ENCODE data around the gene LRP4. TPM values are rescaled to one million over a fixed set of nuclear protein-coding genes. Genes with fewer than 3 reads are reported as not detected.

Gene LRP4
- total RNA-seq, 2 experiments from 2014 or later, result 0.02 to 0.15 TPM

DNA sequence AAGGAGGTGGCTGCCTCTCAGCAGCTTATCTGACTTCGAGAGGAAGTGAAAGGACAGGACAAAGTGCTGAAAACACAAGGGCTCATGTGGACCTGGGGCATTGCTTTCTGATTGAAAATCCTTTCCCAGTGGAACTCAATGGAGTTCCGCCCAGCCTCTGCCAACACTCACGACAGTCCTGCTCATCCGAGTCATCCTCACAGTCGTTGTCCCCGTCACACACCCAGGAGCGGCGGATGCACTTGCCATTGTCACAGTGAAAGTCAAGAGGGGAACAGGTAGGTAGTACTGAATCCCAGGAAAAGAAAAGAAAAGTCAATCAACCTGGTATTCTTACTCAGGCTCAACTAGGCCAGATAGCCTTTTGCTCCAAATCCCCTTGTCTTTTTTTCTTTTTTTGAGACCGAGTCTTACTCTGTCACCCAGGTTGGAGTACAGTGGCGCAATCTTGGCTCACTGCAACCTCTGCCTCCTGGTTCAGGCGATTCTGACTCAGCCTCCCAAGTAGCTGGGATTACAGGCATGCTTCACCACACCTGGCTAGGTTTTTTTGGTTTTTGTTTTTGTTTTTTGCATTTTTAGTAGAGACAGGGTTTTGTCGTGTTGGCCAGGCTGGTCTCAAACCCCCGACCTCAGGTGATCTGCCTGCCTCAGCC is 18.1 kb downstream of the LRP4 start:
- H3K4me1 Mint-ChIP-seq, result peaks cover 2% of the 10 kb centered on the region
- DNase-seq, result no peak
- no peak overlapping the region for H3K4me3 Mint-ChIP-seq
- H3K9me3 Mint-ChIP-seq, result no peaks in the 10 kb centered on the region
- H3K27me3 Mint-ChIP-seq, result no peaks in the 10 kb centered on the region
- no peaks in the 10 kb centered on the region for H3K36me3 Mint-ChIP-seq (ENCODE audit: low read depth)
- H3K27ac Mint-ChIP-seq, result no peak overlapping the region
- ChIA-PET CTCF (interaction anchor here (0.6 to 1.5 kb wide), 3 partner anchors 20 to 995 kb away, joined by 3 to 4 read pairs (median 3); no protein-coding TSS in a partner anchor), POLR2A (no interaction called here)

DNA sequence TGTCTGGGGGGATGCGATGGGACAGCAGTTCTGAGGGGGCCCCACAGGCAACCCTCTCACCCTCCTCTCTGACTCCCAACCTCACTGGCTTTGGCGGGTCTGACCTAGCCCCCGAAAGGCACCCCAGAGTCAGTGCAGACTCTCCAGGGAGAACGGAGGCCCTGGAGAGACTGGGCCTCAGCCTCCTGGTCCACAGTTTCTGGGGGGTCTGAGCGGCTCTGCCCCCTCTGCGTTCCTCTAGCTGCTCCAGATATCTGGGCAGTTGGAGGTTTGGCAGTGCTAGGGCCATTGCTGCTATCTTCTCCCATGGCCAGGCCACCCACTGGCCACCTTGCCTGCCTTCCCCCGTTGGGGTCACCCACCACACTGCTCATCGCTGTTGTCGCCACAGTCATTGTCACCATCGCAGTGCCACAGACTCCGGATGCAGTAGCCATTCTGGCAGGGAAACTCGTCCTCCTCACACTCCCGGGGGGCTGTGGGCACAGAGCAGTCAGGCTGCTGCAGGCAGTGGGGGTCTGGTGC is 18.8 kb downstream of the LRP4 start:
- POLR2A ChIA-PET, result no interaction called here
- no peak overlapping the region for H3K4me3 Mint-ChIP-seq
- H3K9me3 Mint-ChIP-seq, result no peaks in the 10 kb centered on the region

DNA sequence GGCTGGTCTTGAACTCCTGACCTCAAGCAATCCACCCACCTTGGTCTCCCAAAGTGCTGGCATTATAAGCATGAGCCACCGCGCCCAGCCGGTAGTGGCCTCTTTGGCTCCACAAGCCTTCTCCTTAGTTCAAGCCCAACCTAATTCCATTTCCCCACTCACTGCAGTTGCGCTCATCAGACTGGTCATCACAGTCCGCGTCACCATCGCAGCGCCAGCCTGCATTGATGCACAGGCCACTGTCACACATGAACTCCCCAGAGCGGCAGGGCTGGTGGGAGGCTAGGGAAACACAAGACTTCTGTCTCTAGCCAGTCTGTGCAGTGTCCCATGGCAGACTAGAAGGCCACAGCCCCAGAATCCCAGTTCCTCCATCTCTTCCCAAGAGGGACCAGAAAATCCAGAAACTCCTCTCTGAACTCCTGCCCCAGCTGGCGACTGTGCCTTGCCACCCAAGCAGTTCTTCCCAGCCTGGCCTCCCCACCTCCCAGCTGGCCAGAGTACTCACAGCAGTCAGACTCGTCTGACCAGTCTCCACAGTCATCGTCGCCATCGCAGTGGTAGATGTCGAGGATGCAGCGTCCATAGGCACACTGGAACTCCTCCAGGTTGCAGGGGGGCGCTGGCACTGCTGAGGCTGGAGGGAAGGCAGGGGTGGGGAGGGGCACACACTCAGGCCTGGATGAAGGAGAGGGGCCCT is 19.8 kb downstream of the LRP4 start:
- DNase-seq, result no peak
- POLR2A ChIA-PET, result no interaction called here

More for the DNA sequence above, 18.8 kb downstream of the LRP4 start:
- H3K36me3 Mint-ChIP-seq (ENCODE audit: low read depth), result no peaks in the 10 kb centered on the region
- CTCF ChIA-PET, result interaction anchor here (0.6 kb wide), 1 partner anchor 985 kb away, joined by 3 read pairs; no protein-coding TSS in a partner anchor
- no peak overlapping the region for H3K27ac Mint-ChIP-seq
- no peaks in the 10 kb centered on the region for H3K27me3 Mint-ChIP-seq
- no peak for DNase-seq
- peaks cover 2% of the 10 kb centered on the region for H3K4me1 Mint-ChIP-seq

DNA sequence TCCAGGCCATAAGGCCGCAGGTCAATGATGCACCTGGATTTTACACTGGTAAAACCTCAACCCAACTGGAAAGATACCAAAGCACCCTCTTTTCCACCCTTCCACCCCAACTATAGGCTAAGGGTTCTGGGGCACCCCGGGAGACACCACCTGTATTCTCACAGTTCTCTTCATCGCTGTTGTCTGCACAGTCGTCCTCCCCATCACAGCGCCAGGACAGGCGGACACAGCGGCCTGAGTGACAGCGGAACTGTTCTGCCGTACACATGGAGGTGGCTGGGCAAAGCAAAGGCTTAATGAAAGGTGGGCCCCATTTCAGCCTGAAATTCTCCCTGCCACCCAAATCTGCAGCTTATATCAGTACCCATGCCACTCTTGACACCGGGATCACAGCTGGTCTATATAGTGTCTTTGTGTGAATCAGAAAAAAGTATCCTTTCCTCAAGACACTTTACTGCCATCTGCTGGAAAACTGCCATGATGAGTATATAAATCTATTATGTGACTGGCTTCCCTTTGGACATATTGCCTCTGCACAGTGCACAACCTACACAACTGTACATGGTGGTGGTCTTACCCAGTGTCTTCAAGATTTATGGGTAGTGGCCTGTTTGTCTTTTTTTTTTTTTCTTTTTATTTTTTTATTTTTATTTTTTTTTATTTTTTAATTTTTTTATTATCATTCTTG is 21.5 kb downstream of the LRP4 start:
- Mint-ChIP-seq H3K4me1 (no peaks in the 10 kb centered on the region), H3K36me3 (ENCODE audit: low read depth) (no peaks in the 10 kb centered on the region), H3K27ac (no peak overlapping the region), H3K9me3 (no peaks in the 10 kb centered on the region), H3K27me3 (peaks cover 1% of the 10 kb centered on the region), H3K4me3 (no peak overlapping the region)
- peak; percentile 45 for DNase-seq
- CTCF ChIA-PET, result interaction anchor here (0.6 to 1.4 kb wide), 4 partner anchors 13 to 264 kb away, joined by 3 to 6 read pairs (median 3); no protein-coding TSS in a partner anchor
- POLR2A ChIA-PET, result no interaction called here

More for the DNA sequence above, 19.8 kb downstream of the LRP4 start:
- CTCF ChIA-PET, result no interaction called here
- H3K4me3 Mint-ChIP-seq, result no peak overlapping the region
- no peaks in the 10 kb centered on the region for H3K4me1 Mint-ChIP-seq
- H3K9me3 Mint-ChIP-seq, result no peaks in the 10 kb centered on the region
- no peaks in the 10 kb centered on the region for H3K27me3 Mint-ChIP-seq
- no peak overlapping the region for H3K27ac Mint-ChIP-seq
- H3K36me3 Mint-ChIP-seq (ENCODE audit: low read depth), result no peaks in the 10 kb centered on the region

DNA sequence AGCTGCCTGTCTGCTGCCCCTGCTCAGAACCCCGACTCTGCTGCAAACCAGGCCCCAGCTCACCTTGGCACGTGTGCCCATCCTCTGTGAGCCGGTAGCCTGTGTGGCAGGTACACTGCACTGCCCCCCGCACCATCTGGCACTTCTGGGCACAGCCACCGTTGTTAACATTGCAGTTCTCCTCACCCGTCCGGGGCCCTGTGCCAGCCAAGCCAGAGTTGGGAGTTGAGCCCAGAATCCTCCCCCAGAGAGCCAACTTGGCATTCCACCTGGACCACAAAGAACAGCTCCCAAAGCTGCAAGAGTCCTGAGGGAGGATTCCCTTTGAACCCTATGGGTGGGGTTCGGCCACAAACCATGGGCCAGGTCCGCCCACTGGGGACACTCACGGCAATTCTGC is 22.5 kb downstream of the LRP4 start:
- no peak overlapping the region for H3K27ac Mint-ChIP-seq
- CTCF ChIA-PET, result interaction anchor here (1.2 to 1.8 kb wide), 2 partner anchors 12 to 257 kb away, joined by 3 to 8 read pairs; no protein-coding TSS in a partner anchor
- no peak overlapping the region for H3K4me3 Mint-ChIP-seq
- H3K27me3 Mint-ChIP-seq, result peaks cover 2% of the 10 kb centered on the region
- POLR2A ChIA-PET, result no interaction called here
- H3K4me1 Mint-ChIP-seq, result no peaks in the 10 kb centered on the region
- no peaks in the 10 kb centered on the region for H3K9me3 Mint-ChIP-seq
- DNase-seq, result no peak
- H3K36me3 Mint-ChIP-seq (ENCODE audit: low read depth), result no peaks in the 10 kb centered on the region

DNA sequence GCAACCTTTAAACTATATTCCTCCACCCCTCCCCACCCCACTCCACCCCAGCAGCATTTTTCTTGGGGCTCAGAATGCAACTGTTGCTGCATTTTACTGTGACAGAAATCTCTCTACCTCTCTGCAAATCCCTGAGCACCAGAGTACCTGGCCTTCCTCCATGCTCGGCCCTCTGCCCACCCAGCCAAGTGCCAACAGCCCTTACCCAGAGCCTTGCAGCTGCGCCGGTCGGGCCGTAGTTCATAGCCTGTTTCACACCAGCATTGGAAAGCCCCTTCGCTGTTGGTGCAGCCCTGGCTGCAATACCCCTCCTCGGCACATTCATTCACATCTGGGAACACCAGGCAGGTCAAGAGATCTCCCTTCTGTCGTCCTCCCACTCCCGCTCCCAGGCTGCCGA is 23.4 kb downstream of the LRP4 start:
- Mint-ChIP-seq H3K36me3 (ENCODE audit: low read depth) (no peaks in the 10 kb centered on the region), H3K9me3 (no peaks in the 10 kb centered on the region), H3K4me1 (no peaks in the 10 kb centered on the region), H3K4me3 (no peak overlapping the region), H3K27ac (no peak overlapping the region), H3K27me3 (peaks cover 2% of the 10 kb centered on the region)
- ChIA-PET POLR2A (no interaction called here), CTCF (interaction anchor here (0.6 to 1.8 kb wide), 2 partner anchors 44 to 258 kb away, joined by 3 to 8 read pairs; no protein-coding TSS in a partner anchor)
- DNase-seq, result no peak

DNA sequence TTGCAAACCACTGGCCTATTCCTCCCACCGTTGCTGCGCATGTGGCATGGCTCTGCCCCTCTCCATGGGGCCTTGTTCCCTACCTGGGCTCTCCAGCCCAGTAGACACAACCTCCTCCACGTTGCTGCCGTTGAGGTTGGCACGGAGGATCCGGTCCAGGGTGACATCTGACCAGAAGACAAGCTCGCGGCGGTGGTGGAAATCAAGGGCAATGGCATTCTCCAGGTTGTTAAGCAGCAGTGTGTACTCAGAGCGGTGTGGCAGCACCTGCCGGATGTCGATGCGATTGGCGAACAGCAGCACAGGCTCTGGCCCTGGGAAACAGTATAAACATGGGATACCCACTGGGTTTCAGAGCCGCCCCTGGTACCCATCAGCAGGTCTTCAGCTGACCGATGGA is 23.8 kb downstream of the LRP4 start:
- Mint-ChIP-seq H3K27ac (no peak overlapping the region), H3K27me3 (peaks cover 2% of the 10 kb centered on the region), H3K36me3 (ENCODE audit: low read depth) (no peaks in the 10 kb centered on the region), H3K4me3 (no peak overlapping the region), H3K4me1 (peaks cover 2% of the 10 kb centered on the region), H3K9me3 (no peaks in the 10 kb centered on the region)
- ChIA-PET POLR2A (no interaction called here), CTCF (interaction anchor here (0.6 to 1.8 kb wide), 2 partner anchors 44 to 259 kb away, joined by 3 to 8 read pairs; no protein-coding TSS in a partner anchor)
- DNase-seq, result no peak

DNA sequence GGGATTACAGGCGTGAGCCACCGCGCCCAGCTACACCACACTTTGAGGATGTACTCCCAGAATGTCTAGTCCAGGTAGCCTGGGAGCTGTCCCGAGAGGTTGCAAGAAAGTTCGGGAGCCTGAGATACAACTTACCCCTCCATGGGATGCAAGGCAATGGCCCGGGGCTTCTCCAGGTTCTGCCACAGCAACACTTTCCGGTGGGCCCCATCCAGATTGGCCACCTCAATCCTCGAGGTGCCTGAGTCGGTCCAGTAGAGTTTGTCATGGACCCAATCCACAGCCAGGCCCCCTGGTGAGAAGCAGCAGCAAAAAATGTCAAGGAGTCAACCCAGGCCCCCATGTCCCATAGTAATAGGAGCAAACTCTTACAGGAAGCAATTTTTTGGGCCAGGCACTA is 25.5 kb downstream of the LRP4 start:
- no peak overlapping the region for H3K4me3 Mint-ChIP-seq
- no peak for DNase-seq
- POLR2A ChIA-PET, result no interaction called here
- H3K9me3 Mint-ChIP-seq, result no peaks in the 10 kb centered on the region
- peaks cover 2% of the 10 kb centered on the region for H3K4me1 Mint-ChIP-seq
- no peaks in the 10 kb centered on the region for H3K36me3 Mint-ChIP-seq (ENCODE audit: low read depth)
- CTCF ChIA-PET, result interaction anchor here (1.0 to 1.3 kb wide), 2 partner anchors 11 to 249 kb away, joined by 3 read pairs; no protein-coding TSS in a partner anchor
- no peak overlapping the region for H3K27ac Mint-ChIP-seq
- peaks cover 4% of the 10 kb centered on the region for H3K27me3 Mint-ChIP-seq

DNA sequence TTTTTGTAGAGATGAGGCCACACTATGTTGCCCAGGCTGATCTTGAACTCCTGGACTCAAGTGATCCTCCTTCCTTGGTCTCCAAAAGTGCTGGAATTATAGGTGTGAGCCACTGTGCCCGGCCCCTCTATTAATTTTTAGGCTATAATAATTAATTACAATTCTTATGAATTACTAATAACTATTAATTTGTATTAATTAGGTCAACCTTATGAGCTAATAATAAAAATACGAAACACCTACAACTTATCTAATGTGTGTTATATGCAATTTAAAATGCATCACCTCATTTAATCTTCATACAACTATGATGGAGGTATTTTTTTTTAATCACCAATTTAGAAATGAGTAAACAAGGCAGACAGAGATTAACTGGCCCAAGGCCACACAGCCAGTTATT is 26.2 kb downstream of the LRP4 start:
- Mint-ChIP-seq H3K4me3 (no peak overlapping the region), H3K36me3 (ENCODE audit: low read depth) (no peaks in the 10 kb centered on the region), H3K4me1 (peaks cover 2% of the 10 kb centered on the region), H3K27ac (no peak overlapping the region), H3K27me3 (peaks cover 4% of the 10 kb centered on the region), H3K9me3 (no peaks in the 10 kb centered on the region)
- CTCF ChIA-PET, result interaction anchor here (0.6 to 1.3 kb wide), 4 partner anchors 12 to 368 kb away, joined by 3 to 4 read pairs (median 3); no protein-coding TSS in a partner anchor
- POLR2A ChIA-PET, result interaction anchor here (0.6 kb wide), 1 partner anchor 21 kb away, joined by 3 read pairs; no protein-coding TSS in a partner anchor
- no peak for DNase-seq

DNA sequence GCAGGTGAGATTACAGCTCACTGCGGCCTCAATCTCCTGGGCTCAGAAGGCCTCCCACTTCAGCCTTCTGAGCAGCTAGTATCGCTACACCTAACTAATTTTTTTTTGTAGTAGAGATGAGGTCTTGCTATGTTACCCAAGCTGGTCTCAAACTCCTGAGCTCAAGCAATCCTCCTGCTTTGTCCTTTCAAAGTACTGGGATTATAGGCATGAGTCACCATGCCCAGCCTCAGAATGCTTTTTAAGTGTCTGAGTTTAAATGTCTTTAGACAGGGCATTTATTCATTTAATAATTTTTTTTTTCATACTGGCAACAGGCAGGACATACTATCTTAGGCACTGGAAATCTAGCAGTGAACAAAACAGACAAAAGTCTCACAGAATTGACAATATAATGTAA is 27.7 kb downstream of the LRP4 start:
- H3K27me3 Mint-ChIP-seq, result peaks cover 4% of the 10 kb centered on the region
- no peak overlapping the region for H3K4me3 Mint-ChIP-seq
- H3K36me3 Mint-ChIP-seq (ENCODE audit: low read depth), result no peaks in the 10 kb centered on the region
- no peaks in the 10 kb centered on the region for H3K9me3 Mint-ChIP-seq
- no peak overlapping the region for H3K27ac Mint-ChIP-seq
- ChIA-PET POLR2A (no interaction called here), CTCF (no interaction called here)
- H3K4me1 Mint-ChIP-seq, result peaks cover 2% of the 10 kb centered on the region
- no peak for DNase-seq

DNA sequence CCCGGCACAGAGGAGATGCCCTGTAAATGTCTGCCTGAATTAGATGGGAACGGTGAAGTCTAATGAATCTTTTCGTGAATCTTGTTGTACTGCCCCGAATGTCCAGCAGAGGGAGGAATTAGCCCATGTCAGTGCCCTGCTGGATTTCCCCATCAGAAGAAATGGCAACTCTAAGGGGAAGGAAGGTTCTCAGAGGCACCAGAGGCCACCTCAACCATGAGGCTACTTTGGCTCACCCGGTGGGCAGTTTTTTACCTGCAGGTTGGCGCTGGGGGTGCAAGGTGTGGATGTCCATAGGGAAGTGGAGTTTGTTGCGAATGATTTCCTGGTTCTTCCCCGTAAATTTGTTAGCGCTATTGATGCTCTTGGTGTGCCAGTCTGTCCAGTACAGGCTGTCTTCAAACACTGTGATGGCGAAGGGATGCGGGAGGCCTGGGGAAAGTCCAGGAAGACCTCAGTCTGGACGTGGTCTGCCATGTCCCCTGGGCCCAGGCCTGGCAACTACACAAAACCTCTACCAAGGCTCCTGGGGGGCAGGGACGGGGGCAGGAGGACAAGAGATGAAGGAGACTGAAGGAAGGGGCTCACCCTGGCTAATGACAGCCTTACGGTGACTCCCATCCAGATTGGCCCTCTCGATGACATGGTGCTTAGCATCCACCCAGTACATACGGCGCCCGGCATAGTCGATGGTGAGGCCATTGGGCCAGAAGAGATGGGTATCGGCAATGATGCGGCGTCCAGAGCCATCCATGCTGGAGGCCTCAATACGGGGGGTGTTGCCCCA is 28.5 kb downstream of the LRP4 start:
- peaks cover 2% of the 10 kb centered on the region for H3K4me1 Mint-ChIP-seq
- H3K27me3 Mint-ChIP-seq, result peaks cover 4% of the 10 kb centered on the region
- POLR2A ChIA-PET, result no interaction called here
- no peaks in the 10 kb centered on the region for H3K36me3 Mint-ChIP-seq (ENCODE audit: low read depth)
- peak; percentile 83 for DNase-seq
- no peaks in the 10 kb centered on the region for H3K9me3 Mint-ChIP-seq
- CTCF ChIA-PET, result no interaction called here
- H3K27ac Mint-ChIP-seq, result no peak overlapping the region
- no peak overlapping the region for H3K4me3 Mint-ChIP-seq

DNA sequence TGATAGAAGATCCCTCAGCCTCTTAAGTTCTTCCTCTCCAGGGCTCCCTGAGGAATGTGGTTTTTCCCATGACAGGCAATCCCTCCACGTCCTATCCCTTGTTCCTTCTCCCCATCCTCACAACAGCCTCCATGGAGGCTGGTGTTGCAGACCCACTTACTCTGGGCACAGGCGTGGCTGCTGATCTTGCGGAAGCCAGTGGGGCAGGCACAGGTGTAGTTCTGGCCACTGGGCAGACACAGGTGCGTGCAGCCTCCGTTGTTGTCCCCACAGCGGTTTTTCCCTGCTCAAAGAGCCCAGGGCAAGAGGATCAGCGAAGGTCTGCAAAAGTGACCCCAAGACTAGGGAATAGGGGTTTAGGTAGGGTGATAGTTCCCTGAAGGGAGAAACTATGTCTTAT is 29.1 kb downstream of the LRP4 start:
- Mint-ChIP-seq H3K27ac (no peak overlapping the region), H3K36me3 (ENCODE audit: low read depth) (no peaks in the 10 kb centered on the region), H3K9me3 (no peaks in the 10 kb centered on the region), H3K27me3 (peaks cover 4% of the 10 kb centered on the region), H3K4me3 (no peak overlapping the region), H3K4me1 (peaks cover 2% of the 10 kb centered on the region)
- DNase-seq, result no peak
- ChIA-PET POLR2A (no interaction called here), CTCF (no interaction called here)
